GF-D8 (cell line): ENCODE results near the gene KCNIP2.

ENCODE experiments used
- DNase-seq: peaks from one replicate; lab custom pipeline; 2025; lab: John Stamatoyannopoulos, UW

The KCNIP2 gene

GRCh38 chr10:101843032-101844021, at the start of gene KCNIP2:
TSS of gene KCNIP2 (minus strand) at chr10:101843800. CDS start at chr10:101843568, 232 bp downstream.
- no peak for DNase-seq

- DNase-seq, result no peak
These were observed 49.3 kb upstream of the KCNIP2 start for GRCh38 chr10:101892782-101893391.

GRCh38 chr10:101889256-101890210, 45.9 kb upstream of the KCNIP2 start:
- peak; percentile 28 for DNase-seq

GRCh38 chr10:101888251-101888949, 44.8 kb upstream of the KCNIP2 start:
- DNase-seq, result no peak

GRCh38 chr10:101887775-101888174, 44.2 kb upstream of the KCNIP2 start:
- no peak for DNase-seq

- no peak for DNase-seq
These were observed 43.1 kb upstream of the KCNIP2 start for GRCh38 chr10:101886521-101887312.

- DNase-seq, result no peak
These were observed 37.6 kb upstream of the KCNIP2 start for GRCh38 chr10:101881036-101881774.

- DNase-seq, result no peak
These were observed 36.6 kb upstream of the KCNIP2 start for GRCh38 chr10:101880232-101880573.

- DNase-seq, result no peak
These were observed 36.0 kb upstream of the KCNIP2 start for GRCh38 chr10:101879456-101880231.

GRCh38 chr10:101878869-101879268, 35.3 kb upstream of the KCNIP2 start:
- DNase-seq, result no peak

- peak; percentile 23 for DNase-seq
These were observed 31.6 kb upstream of the KCNIP2 start for GRCh38 chr10:101875068-101875688.

- DNase-seq, result no peak
These were observed 30.7 kb upstream of the KCNIP2 start for GRCh38 chr10:101874252-101874651.

GRCh38 chr10:101867931-101868330, 24.3 kb upstream of the KCNIP2 start:
- peak; percentile 3 for DNase-seq

GRCh38 chr10:101859530-101859929, 15.9 kb upstream of the KCNIP2 start:
- DNase-seq, result no peak

- no peak for DNase-seq
These were observed 15.3 kb upstream of the KCNIP2 start for GRCh38 chr10:101858723-101859500.

GRCh38 chr10:101857802-101858476, 14.3 kb upstream of the KCNIP2 start:
- no peak for DNase-seq

GRCh38 chr10:101856626-101857025, 13.0 kb upstream of the KCNIP2 start:
- no peak for DNase-seq
